GM23338 (cell line): ENCODE data around the gene CNKSR1. TPM values are rescaled to one million over a fixed set of nuclear protein-coding genes. Genes with fewer than 3 reads are reported as not detected.
A peak's percentile ranks its signal among the peaks of the same experiment; 100 is the strongest.

Source experiments
- ATAC-seq: fragments of 200-7000 bp; cut with Tn5 transposase; 3 replicates; pipeline ENCODE4 v1.9.1; 2020
- DNase-seq: peaks from one replicate; pipeline ENCODE4 v3.0.0-alpha.2; 2015; ENCODE audit warnings: low spot score
- H2AFZ ChIP-seq: fragments of 200-600 bp; sonication (generic); 2 replicates; pipeline ENCODE4 v1.8.0; 2016; ENCODE audit warnings: antibody characterized with exemption, mild to moderate bottlenecking, moderate library complexity
- H3F3A ChIP-seq: fragments of 200-600 bp; sonication (generic); replicated peaks from 2 replicates; pipeline ENCODE4 v1.8.0; 2017; ENCODE audit warnings: antibody characterized with exemption, mixed run types, low read depth
- H3K27ac ChIP-seq: fragments of 200-600 bp; sonication (generic); 2 replicates; pipeline ENCODE4 v1.6.1; 2016; ENCODE audit warnings: low read depth
- H3K27me3 ChIP-seq: fragments of 200-600 bp; sonication (generic); 2 replicates; pipeline ENCODE4 v1.8.0; 2016; ENCODE audit warnings: mild to moderate bottlenecking, mixed run types, moderate library complexity; ENCODE audit not compliant: insufficient read depth
- H3K36me3 ChIP-seq: fragments of 200-600 bp; sonication (generic); 2 replicates; pipeline ENCODE4 v1.8.0; 2016; ENCODE audit warnings: mild to moderate bottlenecking; ENCODE audit not compliant: insufficient read depth
- H3K4me1 ChIP-seq: fragments of 200-600 bp; sonication (generic); 2 replicates; pipeline ENCODE4 v1.8.0; 2016; ENCODE audit warnings: mild to moderate bottlenecking, moderate library complexity; ENCODE audit not compliant: insufficient read depth
- H3K4me2 ChIP-seq: fragments of 200-600 bp; sonication (generic); 2 replicates; pipeline ENCODE4 v1.7.1; 2017; ENCODE audit warnings: mixed run types
- H3K4me3 ChIP-seq: fragments of 200-600 bp; sonication (generic); 2 replicates; pipeline ENCODE4 v1.6.1; 2016; ENCODE audit warnings: mixed run types
- H3K79me2 ChIP-seq: fragments of 200-600 bp; sonication (generic); replicated peaks from 2 replicates; pipeline ENCODE4 v1.8.0; 2017; ENCODE audit warnings: mild to moderate bottlenecking; ENCODE audit not compliant: insufficient read depth
- H3K9me2 ChIP-seq: fragments of 200-600 bp; sonication (generic); 2 replicates; pipeline ENCODE4 v1.8.0; 2017; ENCODE audit not compliant: insufficient read depth
- H4K20me1 ChIP-seq: fragments of 200-600 bp; sonication (generic); replicated peaks from 2 replicates; pipeline ENCODE4 v1.8.0; 2017; ENCODE audit warnings: mild to moderate bottlenecking; ENCODE audit not compliant: insufficient read depth
- H3K27ac Mint-ChIP-seq: 2 replicates; pipeline ENCODE4 v1.8.0; 2020; ENCODE audit warnings: inconsistent platforms, mild to moderate bottlenecking, moderate library complexity, mixed read lengths
- H3K27me3 Mint-ChIP-seq: 3 replicates; pipeline ENCODE4 v1.8.0; 2022; ENCODE audit warnings: low read depth, mild to moderate bottlenecking, moderate library complexity, mixed read lengths, inconsistent platforms; ENCODE audit not compliant: insufficient read depth, poor library complexity
- H3K36me3 Mint-ChIP-seq: 3 replicates; pipeline ENCODE4 v1.8.0; 2021; ENCODE audit warnings: low read depth, mild to moderate bottlenecking, inconsistent platforms, moderate library complexity, mixed read lengths
- H3K4me1 Mint-ChIP-seq: 3 replicates; pipeline ENCODE4 v1.8.0; 2020; ENCODE audit warnings: mild to moderate bottlenecking, inconsistent platforms, mixed read lengths
- H3K4me3 Mint-ChIP-seq: 3 replicates; pipeline ENCODE4 v1.8.0; 2021; ENCODE audit warnings: moderate library complexity, mild to moderate bottlenecking, inconsistent platforms, mixed read lengths
- H3K9me3 Mint-ChIP-seq: 3 replicates; pipeline ENCODE4 v1.8.0; 2020; ENCODE audit warnings: moderate library complexity, mild to moderate bottlenecking, inconsistent platforms, mixed read lengths
- CREB1 ChIP-seq: fragments of 250-450 bp; sonication (Bioruptor Pico); IDR thresholded peaks from 2 replicates; pipeline ENCODE4 v1.5.0; 2020; ENCODE audit warnings: low read depth, mild to moderate bottlenecking, moderate library complexity
- POLR2AphosphoS5 ChIP-seq: IDR thresholded peaks from 2 replicates; pipeline ENCODE4 v1.6.1; 2016; ENCODE audit warnings: antibody characterized with exemption, low read depth
- ZNF331 ChIP-seq: fragments of 250-450 bp; sonication (Bioruptor Pico); IDR thresholded peaks from 2 replicates; pipeline ENCODE4 v1.5.0; 2020; ENCODE audit warnings: low read depth, mild to moderate bottlenecking, moderate library complexity
- long read RNA-seq: library from polyadenylated mRNA; unstranded; transcript quantifications from one replicate; pipeline ENCODE4 v2.0.0, GENCODE V29; 2020; ENCODE audit not compliant: unreplicated experiment
- polyA plus RNA-seq: library from polyadenylated mRNA; unstranded; fragments of >200 nt; fragmentation: Nextera tagmentation; extraction: Ambion mirVana; gene quantifications from 2 replicates; pipeline ENCODE4 v1.2.1, GENCODE V29; 2016
- total RNA-seq: library from RNA; depleted of rRNA; stranded (reverse); fragments of >200 nt; shearing (Covaris generic); gene quantifications from 2 replicates; pipeline ENCODE4 v1.2.3, GENCODE V29; 2014; rRNA removed
- TF ChIP-seq, protein P1 (sequence below), 2 experiments: fragments of 200-600 bp in 1 of 2; sonication (generic) in 1 of 2; conservative IDR thresholded peaks; 2 replicates each; pipeline versions ENCODE4 v1.5.1 to v1.6.1; 2016 to 2017; ENCODE audit warnings: antibody characterized with exemption in 2 of 2, low read depth in 2 of 2, mild to moderate bottlenecking in 2 of 2, moderate library complexity in 1 of 2
- TF ChIP-seq, protein P2 (sequence below): IDR thresholded peaks from one replicate; pipeline ENCODE4 v1.6.1; 2018; ENCODE audit warnings: antibody characterized with exemption; ENCODE audit not compliant: unreplicated experiment

Gene CNKSR1, protein sequence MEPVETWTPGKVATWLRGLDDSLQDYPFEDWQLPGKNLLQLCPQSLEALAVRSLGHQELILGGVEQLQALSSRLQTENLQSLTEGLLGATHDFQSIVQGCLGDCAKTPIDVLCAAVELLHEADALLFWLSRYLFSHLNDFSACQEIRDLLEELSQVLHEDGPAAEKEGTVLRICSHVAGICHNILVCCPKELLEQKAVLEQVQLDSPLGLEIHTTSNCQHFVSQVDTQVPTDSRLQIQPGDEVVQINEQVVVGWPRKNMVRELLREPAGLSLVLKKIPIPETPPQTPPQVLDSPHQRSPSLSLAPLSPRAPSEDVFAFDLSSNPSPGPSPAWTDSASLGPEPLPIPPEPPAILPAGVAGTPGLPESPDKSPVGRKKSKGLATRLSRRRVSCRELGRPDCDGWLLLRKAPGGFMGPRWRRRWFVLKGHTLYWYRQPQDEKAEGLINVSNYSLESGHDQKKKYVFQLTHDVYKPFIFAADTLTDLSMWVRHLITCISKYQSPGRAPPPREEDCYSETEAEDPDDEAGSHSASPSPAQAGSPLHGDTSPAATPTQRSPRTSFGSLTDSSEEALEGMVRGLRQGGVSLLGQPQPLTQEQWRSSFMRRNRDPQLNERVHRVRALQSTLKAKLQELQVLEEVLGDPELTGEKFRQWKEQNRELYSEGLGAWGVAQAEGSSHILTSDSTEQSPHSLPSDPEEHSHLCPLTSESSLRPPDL
- 11.3 and 12.5 TPM in 2 replicates for total RNA-seq
- polyA plus RNA-seq = 9.7 and 9.8 TPM in 2 replicates
- long read RNA-seq, partial matches to known transcripts = 1 of 2 reads
- long read RNA-seq, other reads (novel, unspliced or antisense) = 0 of 2 reads

DNA sequence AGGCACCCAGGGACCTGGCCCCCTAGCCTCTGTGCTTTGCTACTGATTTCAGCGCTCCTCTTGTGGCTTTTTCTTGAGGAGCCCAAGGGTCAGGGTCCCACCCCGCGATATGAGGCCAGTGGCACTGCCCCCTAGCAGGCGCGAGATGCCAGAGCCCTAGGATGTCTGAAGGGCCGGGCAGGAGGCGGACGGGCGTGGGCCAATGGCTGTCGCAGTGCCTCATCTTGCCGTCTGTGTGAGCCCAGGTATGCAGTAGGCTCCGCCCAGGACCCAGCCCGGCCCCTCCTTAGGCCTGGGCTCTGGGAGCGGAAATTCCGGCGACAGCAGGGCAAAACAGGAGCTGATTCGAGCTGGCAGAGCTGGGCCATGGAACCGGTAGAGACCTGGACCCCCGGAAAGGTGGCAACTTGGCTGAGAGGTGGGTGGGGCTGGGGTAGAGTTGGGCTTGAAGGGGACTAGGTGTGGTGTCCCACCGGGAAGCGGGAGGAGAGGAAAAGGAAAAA, at the start of gene CNKSR1:
Gene CNKSR1, plus strand, starts transcription at position 310 of the 503 bp plus-strand sequence. Its CDS starts 57 bp downstream, at position 367.
- peak within 1 kb of the TSS; percentile 89 for H3K4me3 Mint-ChIP-seq
- Histone ChIP-seq H3K4me3 (peak within 1 kb of the TSS; percentile 48), H3K27me3 (no peaks in the 10 kb centered on the region), H3K36me3 (no peaks in the 10 kb centered on the region), H3K27ac (peak within 1 kb of the TSS; percentile 42; the same call in 1 of the 2 replicates), H3K4me2 (peak within 1 kb of the TSS; percentile 78), H3K9me2 (no peaks in the 10 kb centered on the region), H4K20me1 (no peaks in the 10 kb centered on the region; the same call in 1 of the 2 replicates), H3F3A (peaks cover 4% of the 10 kb centered on the region; the same call in 1 of the 2 replicates), H3K4me1 (no peaks in the 10 kb centered on the region; the same call in 1 of the 2 replicates), H2AFZ (peak within 1 kb of the TSS; percentile 75; the same call in 1 of the 2 replicates), H3K79me2 (no peaks in the 10 kb centered on the region)
- peaks cover 7% of the 10 kb centered on the region; the same call in 2 of the 3 replicates for H3K36me3 Mint-ChIP-seq
- no peaks in the 10 kb centered on the region for H3K9me3 Mint-ChIP-seq
- peaks cover 20% of the 10 kb centered on the region for H3K27me3 Mint-ChIP-seq
- ATAC-seq (peak; percentile 100), DNase-seq (peak; percentile 97)
- H3K4me1 Mint-ChIP-seq = peaks cover 10% of the 10 kb centered on the region; the same call in 2 of the 3 replicates
- TF ChIP-seq POLR2AphosphoS5 (peak; percentile 59), CREB1 (CRISPR knock-in tag) (no peak)
- TF ChIP-seq, protein P1, sequence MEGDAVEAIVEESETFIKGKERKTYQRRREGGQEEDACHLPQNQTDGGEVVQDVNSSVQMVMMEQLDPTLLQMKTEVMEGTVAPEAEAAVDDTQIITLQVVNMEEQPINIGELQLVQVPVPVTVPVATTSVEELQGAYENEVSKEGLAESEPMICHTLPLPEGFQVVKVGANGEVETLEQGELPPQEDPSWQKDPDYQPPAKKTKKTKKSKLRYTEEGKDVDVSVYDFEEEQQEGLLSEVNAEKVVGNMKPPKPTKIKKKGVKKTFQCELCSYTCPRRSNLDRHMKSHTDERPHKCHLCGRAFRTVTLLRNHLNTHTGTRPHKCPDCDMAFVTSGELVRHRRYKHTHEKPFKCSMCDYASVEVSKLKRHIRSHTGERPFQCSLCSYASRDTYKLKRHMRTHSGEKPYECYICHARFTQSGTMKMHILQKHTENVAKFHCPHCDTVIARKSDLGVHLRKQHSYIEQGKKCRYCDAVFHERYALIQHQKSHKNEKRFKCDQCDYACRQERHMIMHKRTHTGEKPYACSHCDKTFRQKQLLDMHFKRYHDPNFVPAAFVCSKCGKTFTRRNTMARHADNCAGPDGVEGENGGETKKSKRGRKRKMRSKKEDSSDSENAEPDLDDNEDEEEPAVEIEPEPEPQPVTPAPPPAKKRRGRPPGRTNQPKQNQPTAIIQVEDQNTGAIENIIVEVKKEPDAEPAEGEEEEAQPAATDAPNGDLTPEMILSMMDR (conservative IDR thresholded peaks at IDR 0.05; ENCODE audit: low read depth in 2 of 2) = peak; percentile 56 to 64
- H3K27ac Mint-ChIP-seq = peak within 1 kb of the TSS; percentile 97

DNA sequence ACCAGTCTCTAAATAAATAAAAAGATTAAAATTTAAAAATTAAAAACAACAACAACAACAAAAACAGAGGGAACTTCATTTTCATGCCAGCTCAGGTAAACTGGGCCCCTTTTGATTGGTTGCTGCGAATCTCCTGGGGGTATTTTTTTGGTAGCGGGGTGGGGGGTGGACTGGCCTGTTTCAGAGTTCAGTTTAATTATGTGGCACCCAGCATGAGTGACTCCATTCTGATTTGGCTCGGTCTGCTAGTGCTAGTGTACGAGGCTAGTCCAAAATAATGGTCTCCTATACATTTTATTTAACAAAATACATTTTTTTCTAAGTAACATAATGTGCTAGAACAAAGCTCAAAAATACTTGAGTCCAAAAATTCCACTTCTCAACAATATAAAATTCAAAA, 47.5 kb upstream of the CNKSR1 start:
- Histone ChIP-seq H3K4me3 (no peak overlapping the region), H3K9me2 (no peaks in the 10 kb centered on the region), H3K27me3 (no peaks in the 10 kb centered on the region), H3K4me1 (no peaks in the 10 kb centered on the region), H3K36me3 (no peaks in the 10 kb centered on the region), H3K27ac (no peak overlapping the region), H2AFZ (no peak overlapping the region), H4K20me1 (no peaks in the 10 kb centered on the region), H3K79me2 (no peaks in the 10 kb centered on the region), H3K4me2 (no peak overlapping the region), H3F3A (no peaks in the 10 kb centered on the region)
- Mint-ChIP-seq H3K36me3 (no peaks in the 10 kb centered on the region), H3K27me3 (no peaks in the 10 kb centered on the region), H3K9me3 (no peaks in the 10 kb centered on the region; the same call in 2 of the 3 replicates), H3K27ac (no peak overlapping the region), H3K4me1 (peaks cover 10% of the 10 kb centered on the region; the same call in 2 of the 3 replicates), H3K4me3 (no peak overlapping the region)
- DNase-seq (no peak), ATAC-seq (no peak)
- TF ChIP-seq ZNF331 (CRISPR knock-in tag) = no peak
- TF ChIP-seq, protein P1 (conservative IDR thresholded peaks at IDR 0.05; ENCODE audit: low read depth in 2 of 2) = no peak
- TF ChIP-seq, protein P2, sequence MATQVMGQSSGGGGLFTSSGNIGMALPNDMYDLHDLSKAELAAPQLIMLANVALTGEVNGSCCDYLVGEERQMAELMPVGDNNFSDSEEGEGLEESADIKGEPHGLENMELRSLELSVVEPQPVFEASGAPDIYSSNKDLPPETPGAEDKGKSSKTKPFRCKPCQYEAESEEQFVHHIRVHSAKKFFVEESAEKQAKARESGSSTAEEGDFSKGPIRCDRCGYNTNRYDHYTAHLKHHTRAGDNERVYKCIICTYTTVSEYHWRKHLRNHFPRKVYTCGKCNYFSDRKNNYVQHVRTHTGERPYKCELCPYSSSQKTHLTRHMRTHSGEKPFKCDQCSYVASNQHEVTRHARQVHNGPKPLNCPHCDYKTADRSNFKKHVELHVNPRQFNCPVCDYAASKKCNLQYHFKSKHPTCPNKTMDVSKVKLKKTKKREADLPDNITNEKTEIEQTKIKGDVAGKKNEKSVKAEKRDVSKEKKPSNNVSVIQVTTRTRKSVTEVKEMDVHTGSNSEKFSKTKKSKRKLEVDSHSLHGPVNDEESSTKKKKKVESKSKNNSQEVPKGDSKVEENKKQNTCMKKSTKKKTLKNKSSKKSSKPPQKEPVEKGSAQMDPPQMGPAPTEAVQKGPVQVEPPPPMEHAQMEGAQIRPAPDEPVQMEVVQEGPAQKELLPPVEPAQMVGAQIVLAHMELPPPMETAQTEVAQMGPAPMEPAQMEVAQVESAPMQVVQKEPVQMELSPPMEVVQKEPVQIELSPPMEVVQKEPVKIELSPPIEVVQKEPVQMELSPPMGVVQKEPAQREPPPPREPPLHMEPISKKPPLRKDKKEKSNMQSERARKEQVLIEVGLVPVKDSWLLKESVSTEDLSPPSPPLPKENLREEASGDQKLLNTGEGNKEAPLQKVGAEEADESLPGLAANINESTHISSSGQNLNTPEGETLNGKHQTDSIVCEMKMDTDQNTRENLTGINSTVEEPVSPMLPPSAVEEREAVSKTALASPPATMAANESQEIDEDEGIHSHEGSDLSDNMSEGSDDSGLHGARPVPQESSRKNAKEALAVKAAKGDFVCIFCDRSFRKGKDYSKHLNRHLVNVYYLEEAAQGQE = no peak
